ENCODE measurements around the gene ARHGDIB.

- no peak for TF ChIP-seq POLR2A (IDR thresholded peaks at IDR 0.05; ENCODE audit: low read depth, low read length)
- no peak for TF ChIP-seq POLR2AphosphoS5 (IDR thresholded peaks at IDR 0.05; ENCODE audit: low read depth, low read length)
- no peak for TF ChIP-seq POU2F2 (IDR thresholded peaks at IDR 0.05; ENCODE audit: low read depth, low read length)
- no peak for TF ChIP-seq TAF1 (IDR thresholded peaks at IDR 0.05; ENCODE audit: low read depth, low read length)
These were observed 31.7 kb upstream of the ARHGDIB start for GRCh38 chr12:14993117-14993516.
